K562 (cell line): ENCODE measurements around the gene TLN1. TPM values are rescaled to one million over a fixed set of nuclear protein-coding genes. Genes with fewer than 3 reads are reported as not detected.

Experiments
- CEBPB ChIP-seq: fragments of 450-650 bp; IDR thresholded peaks from 2 replicates; pipeline ENCODE4 v1.6.1; 2016; ENCODE audit warnings: missing genetic modification characterization, missing compliant biosample characterization
- DACH1 ChIP-seq: fragments of 450-650 bp; IDR thresholded peaks from 2 replicates; pipeline ENCODE4 v1.6.1; 2018; ENCODE audit not compliant: partially characterized antibody
- ELF1 ChIP-seq: fragments of 200-800 bp; sonication (Bioruptor generic); IDR thresholded peaks from 2 replicates; pipeline ENCODE4 v1.6.1; 2016; ENCODE audit warnings: missing genetic modification characterization, missing compliant biosample characterization
- GABPB2 ChIP-seq: fragments of 250-450 bp; sonication (Bioruptor Pico); conservative IDR thresholded peaks from 2 replicates; pipeline ENCODE4 v1.5.1; 2021; ENCODE audit warnings: mild to moderate bottlenecking
- HCFC1 ChIP-seq: IDR thresholded peaks from 2 replicates; pipeline ENCODE4 v1.6.1; 2012; ENCODE audit warnings: low read depth, low read length, improper control_type of control experiment
- KLF6 ChIP-seq: fragments of 250-450 bp; sonication (Bioruptor Pico); IDR thresholded peaks from 2 replicates; pipeline ENCODE4 v1.4.0; 2020; ENCODE audit warnings: mild to moderate bottlenecking, moderate library complexity, borderline replicate concordance
- RBM25 ChIP-seq: fragments of 200-400 bp; formaldehyde crosslinking; IDR thresholded peaks from 2 replicates; pipeline ENCODE4 v1.6.1; 2018; ENCODE audit warnings: low read length, low read depth, moderate library complexity; ENCODE audit not compliant: severe bottlenecking
- SIX5 ChIP-seq, 2 experiments: IDR thresholded peaks; 2 replicates each; pipeline ENCODE4 v1.6.1; 2011; ENCODE audit warnings: low read length in 2 of 2, borderline replicate concordance in 1 of 2, low read depth in 1 of 2, mild to moderate bottlenecking in 1 of 2, moderate library complexity in 1 of 2; ENCODE audit not compliant: insufficient read depth in 1 of 2
- SMAD1 ChIP-seq: fragments of 150-350 bp; IDR thresholded peaks from 2 replicates; pipeline ENCODE4 v1.6.1; 2014; ENCODE audit warnings: low read length, low read depth; ENCODE audit not compliant: partially characterized antibody
- SREBF2 ChIP-seq: sonication (generic); formaldehyde crosslinking; IDR thresholded peaks from 2 replicates; pipeline ENCODE4 v1.4.0; 2020; ENCODE audit warnings: mild to moderate bottlenecking, missing genetic modification reagents
- VEZF1 ChIP-seq: fragments of 200-800 bp; sonication (Bioruptor generic); IDR thresholded peaks from 2 replicates; pipeline ENCODE4 v1.6.1; 2017; ENCODE audit warnings: missing genetic modification characterization, missing compliant biosample characterization
- ZBTB1 ChIP-seq: sonication (generic); formaldehyde crosslinking; IDR thresholded peaks from 2 replicates; pipeline ENCODE4 v1.8.1; 2023; ENCODE audit warnings: missing genetic modification reagents, low read depth, mild to moderate bottlenecking, borderline replicate concordance
- ZBTB40 ChIP-seq, 2 experiments: fragments of 450-650 bp in 1 of 2; sonication (generic) in 1 of 2; formaldehyde crosslinking in 1 of 2; IDR thresholded peaks; 2 replicates each; pipeline versions ENCODE4 v1.7.1 to v1.9.0; 2016 to 2022; ENCODE audit warnings: inconsistent platforms in 1 of 2, mild to moderate bottlenecking in 1 of 2, missing genetic modification reagents in 1 of 2
- ZNF143 ChIP-seq: sonication (generic); formaldehyde crosslinking; IDR thresholded peaks from 2 replicates; pipeline ENCODE4 v1.9.0; 2022; ENCODE audit warnings: mild to moderate bottlenecking, missing genetic modification reagents
- ZNF253 ChIP-seq: fragments of 250-450 bp; sonication (Bioruptor Pico); conservative IDR thresholded peaks from 2 replicates; pipeline ENCODE4 v1.6.1; 2021; ENCODE audit warnings: mild to moderate bottlenecking
- ZNF586 ChIP-seq: fragments of 450-650 bp; formaldehyde crosslinking; conservative IDR thresholded peaks from 2 replicates; pipeline ENCODE4 v1.4.0; 2020; ENCODE audit warnings: mild to moderate bottlenecking, moderate library complexity
- polyA plus RNA-seq, 8 experiments: library from polyadenylated mRNA; depleted of rRNA in 4 of 8; stranded (reverse) in 5 of 8; unstranded in 3 of 8; fragments of >200 nt; fragmentation: Nextera tagmentation in 2 of 8; fragmentation: Illumina TruSeq in 1 of 8; extraction: Ambion mirVana in 2 of 8; extraction: Trizol in 1 of 8; gene quantifications; 2 replicates each; pipeline versions ENCODE4 v1.2.1 to v1.2.3, GENCODE V29; 2011 to 2014; ENCODE audit warnings: inconsistent platforms in 1 of 8, missing spikeins in 1 of 8
- total RNA-seq, 7 experiments: library from RNA; depleted of rRNA in 6 of 7; stranded (reverse); fragments of >200 nt in 6 of 7; fragmentation: Illumina TruSeq in 2 of 7; extraction: Trizol in 2 of 7; gene quantifications; 2 replicates each; pipeline versions ENCODE4 v1.2.1 to v1.2.3, GENCODE V29; 2011 to 2021; ENCODE audit warnings: low replicate concordance in 1 of 7

Gene TLN1
- total and polyA plus RNA-seq, 9 of the 15 experiments (the other 6 are each of a cell fraction or from before 2014, with no cell fraction given) = 3.6 to 240 (median 54.8) TPM

- TF ChIP-seq ZBTB40 (IDR thresholded peaks at IDR 0.05) = no peak
- no peak for TF ChIP-seq ZBTB40 (CRISPR knock-in tag; IDR thresholded peaks at IDR 0.05)
- no peak for TF ChIP-seq GABPB2 (CRISPR knock-in tag)
- TF ChIP-seq SMAD1 = no peak
- TF ChIP-seq ZBTB1 (CRISPR knock-in tag) = no peak
- TF ChIP-seq CEBPB (tag) = peak; percentile 78
- TF ChIP-seq HCFC1 = no peak
- TF ChIP-seq SIX5 (IDR thresholded peaks at IDR 0.05; ENCODE audit: borderline replicate concordance in 1 of 2, insufficient read depth in 1 of 2, low read depth in 1 of 2, low read length in 2 of 2) = no peak
- no peak for TF ChIP-seq ZNF586 (CRISPR knock-in tag)
- no peak for TF ChIP-seq SREBF2 (CRISPR knock-in tag)
- TF ChIP-seq RBM25 = no peak
- TF ChIP-seq VEZF1 (CRISPR knock-in tag) = peak; percentile 83
- TF ChIP-seq ZNF253 (CRISPR knock-in tag) = no peak
- TF ChIP-seq ZNF143 (CRISPR knock-in tag) = no peak
- no peak for TF ChIP-seq DACH1
- TF ChIP-seq KLF6 (CRISPR knock-in tag) = no peak
- TF ChIP-seq ELF1 = peak; percentile 12; the same call in 1 of the 2 replicates
Observed at GRCh38 chr9:35728041-35728971, 3.7 kb downstream of the TLN1 start (continued).
